T-helper 22 cell (primary cell): ENCODE data around the gene KIF26B.

Source experiments
- DNase-seq: peaks from one replicate; pipeline ENCODE4 v3.0.0-alpha.2; 2020; ENCODE audit warnings: low read depth

Gene KIF26B

GRCh38 chr1:245751726-245752470 lies 597.1 kb downstream of the KIF26B start:
- DNase-seq: no peak

GRCh38 chr1:245752561-245752960 lies 597.8 kb downstream of the KIF26B start:
- no peak for DNase-seq

- DNase-seq: no peak
Observed at GRCh38 chr1:245753807-245754206, 599.0 kb downstream of the KIF26B start.

- no peak for DNase-seq
Observed at GRCh38 chr1:245754463-245754961, 599.7 kb downstream of the KIF26B start.
